GM23338 (cell line): Measurements from ENCODE around the gene TENM4. TPM values are rescaled to one million over a fixed set of nuclear protein-coding genes. Genes with fewer than 3 reads are reported as not detected.

Source experiments
- ATAC-seq: fragments of 200-7000 bp; cut with Tn5 transposase; 3 replicates; pipeline ENCODE4 v1.9.1; 2020
- DNase-seq: peaks from one replicate; pipeline ENCODE4 v3.0.0-alpha.2; 2015; ENCODE audit warnings: low spot score
- H2AFZ ChIP-seq: fragments of 200-600 bp; sonication (generic); 2 replicates; pipeline ENCODE4 v1.8.0; 2016; ENCODE audit warnings: antibody characterized with exemption, mild to moderate bottlenecking, moderate library complexity
- H3F3A ChIP-seq: fragments of 200-600 bp; sonication (generic); replicated peaks from 2 replicates; pipeline ENCODE4 v1.8.0; 2017; ENCODE audit warnings: antibody characterized with exemption, mixed run types, low read depth
- H3K27ac ChIP-seq: fragments of 200-600 bp; sonication (generic); 2 replicates; pipeline ENCODE4 v1.6.1; 2016; ENCODE audit warnings: low read depth
- H3K27me3 ChIP-seq: fragments of 200-600 bp; sonication (generic); 2 replicates; pipeline ENCODE4 v1.8.0; 2016; ENCODE audit warnings: mild to moderate bottlenecking, mixed run types, moderate library complexity; ENCODE audit not compliant: insufficient read depth
- H3K36me3 ChIP-seq: fragments of 200-600 bp; sonication (generic); 2 replicates; pipeline ENCODE4 v1.8.0; 2016; ENCODE audit warnings: mild to moderate bottlenecking; ENCODE audit not compliant: insufficient read depth
- H3K4me1 ChIP-seq: fragments of 200-600 bp; sonication (generic); 2 replicates; pipeline ENCODE4 v1.8.0; 2016; ENCODE audit warnings: mild to moderate bottlenecking, moderate library complexity; ENCODE audit not compliant: insufficient read depth
- H3K4me2 ChIP-seq: fragments of 200-600 bp; sonication (generic); 2 replicates; pipeline ENCODE4 v1.7.1; 2017; ENCODE audit warnings: mixed run types
- H3K4me3 ChIP-seq: fragments of 200-600 bp; sonication (generic); 2 replicates; pipeline ENCODE4 v1.6.1; 2016; ENCODE audit warnings: mixed run types
- H3K79me2 ChIP-seq: fragments of 200-600 bp; sonication (generic); replicated peaks from 2 replicates; pipeline ENCODE4 v1.8.0; 2017; ENCODE audit warnings: mild to moderate bottlenecking; ENCODE audit not compliant: insufficient read depth
- H3K9me2 ChIP-seq: fragments of 200-600 bp; sonication (generic); 2 replicates; pipeline ENCODE4 v1.8.0; 2017; ENCODE audit not compliant: insufficient read depth
- H4K20me1 ChIP-seq: fragments of 200-600 bp; sonication (generic); replicated peaks from 2 replicates; pipeline ENCODE4 v1.8.0; 2017; ENCODE audit warnings: mild to moderate bottlenecking; ENCODE audit not compliant: insufficient read depth
- H3K27ac Mint-ChIP-seq: 2 replicates; pipeline ENCODE4 v1.8.0; 2020; ENCODE audit warnings: inconsistent platforms, mild to moderate bottlenecking, moderate library complexity, mixed read lengths
- H3K27me3 Mint-ChIP-seq: 3 replicates; pipeline ENCODE4 v1.8.0; 2022; ENCODE audit warnings: low read depth, mild to moderate bottlenecking, moderate library complexity, mixed read lengths, inconsistent platforms; ENCODE audit not compliant: insufficient read depth, poor library complexity
- H3K36me3 Mint-ChIP-seq: 3 replicates; pipeline ENCODE4 v1.8.0; 2021; ENCODE audit warnings: low read depth, mild to moderate bottlenecking, inconsistent platforms, moderate library complexity, mixed read lengths
- H3K4me1 Mint-ChIP-seq: 3 replicates; pipeline ENCODE4 v1.8.0; 2020; ENCODE audit warnings: mild to moderate bottlenecking, inconsistent platforms, mixed read lengths
- H3K4me3 Mint-ChIP-seq: 3 replicates; pipeline ENCODE4 v1.8.0; 2021; ENCODE audit warnings: moderate library complexity, mild to moderate bottlenecking, inconsistent platforms, mixed read lengths
- H3K9me3 Mint-ChIP-seq: 3 replicates; pipeline ENCODE4 v1.8.0; 2020; ENCODE audit warnings: moderate library complexity, mild to moderate bottlenecking, inconsistent platforms, mixed read lengths
- CREB1 ChIP-seq: fragments of 250-450 bp; sonication (Bioruptor Pico); IDR thresholded peaks from 2 replicates; pipeline ENCODE4 v1.5.0; 2020; ENCODE audit warnings: low read depth, mild to moderate bottlenecking, moderate library complexity
- CTCF ChIP-seq, 2 experiments: fragments of 200-600 bp in 1 of 2; sonication (generic) in 1 of 2; conservative IDR thresholded peaks; 2 replicates each; pipeline versions ENCODE4 v1.5.1 to v1.6.1; 2016 to 2017; ENCODE audit warnings: antibody characterized with exemption in 2 of 2, low read depth in 2 of 2, mild to moderate bottlenecking in 2 of 2, moderate library complexity in 1 of 2
- ETS1 ChIP-seq: IDR thresholded peaks from 2 replicates; pipeline ENCODE4 v1.6.1; 2016; ENCODE audit warnings: antibody characterized with exemption
- EZH2 ChIP-seq: fragments of 200-600 bp; sonication (generic); IDR thresholded peaks from one replicate; pipeline ENCODE4 v1.8.0; 2017; ENCODE audit warnings: antibody characterized with exemption, mild to moderate bottlenecking, low read depth; ENCODE audit not compliant: unreplicated experiment
- EZH2phosphoT487 ChIP-seq: fragments of 200-600 bp; sonication (generic); IDR thresholded peaks from one replicate; pipeline ENCODE4 v1.8.1; 2018; ENCODE audit warnings: antibody characterized with exemption; ENCODE audit not compliant: unreplicated experiment
- JUNB ChIP-seq: IDR thresholded peaks from one replicate; pipeline ENCODE4 v1.6.1; 2016; ENCODE audit warnings: antibody characterized with exemption; ENCODE audit not compliant: unreplicated experiment
- NANOG ChIP-seq: IDR thresholded peaks from 2 replicates; pipeline ENCODE4 v1.6.1; 2016; ENCODE audit warnings: antibody characterized with exemption, borderline replicate concordance
- REST ChIP-seq: IDR thresholded peaks from one replicate; pipeline ENCODE4 v1.6.1; 2018; ENCODE audit warnings: antibody characterized with exemption; ENCODE audit not compliant: unreplicated experiment
- ZNF114 ChIP-seq: fragments of 250-450 bp; sonication (Bioruptor Pico); IDR thresholded peaks from 2 replicates; pipeline ENCODE4 v1.5.0; 2020; ENCODE audit warnings: mild to moderate bottlenecking, moderate library complexity
- ZNF331 ChIP-seq: fragments of 250-450 bp; sonication (Bioruptor Pico); IDR thresholded peaks from 2 replicates; pipeline ENCODE4 v1.5.0; 2020; ENCODE audit warnings: low read depth, mild to moderate bottlenecking, moderate library complexity
- polyA plus RNA-seq: library from polyadenylated mRNA; unstranded; fragments of >200 nt; fragmentation: Nextera tagmentation; extraction: Ambion mirVana; gene quantifications from 2 replicates; pipeline ENCODE4 v1.2.1, GENCODE V29; 2016
- total RNA-seq: library from RNA; depleted of rRNA; stranded (reverse); fragments of >200 nt; shearing (Covaris generic); gene quantifications from 2 replicates; pipeline ENCODE4 v1.2.3, GENCODE V29; 2014

Gene TENM4
- total and polyA plus RNA-seq, 2 experiments from 2014 or later = 7.3 TPM

GRCh38 chr11:78922859-78923625 lies 517.8 kb downstream of the TENM4 start (continued):
- TF ChIP-seq ETS1 = no peak

GRCh38 chr11:78921509-78921908 lies 519.3 kb downstream of the TENM4 start:
- no peaks in the 10 kb centered on the region for H3K36me3 ChIP-seq
- H2AFZ ChIP-seq = no peak overlapping the region
- Mint-ChIP-seq H3K27ac (no peak overlapping the region), H3K36me3 (no peaks in the 10 kb centered on the region), H3K4me3 (no peak overlapping the region), H3K4me1 (peaks cover 4% of the 10 kb centered on the region; the same call in 2 of the 3 replicates), H3K27me3 (peaks cover 2% of the 10 kb centered on the region), H3K9me3 (no peaks in the 10 kb centered on the region)
- H4K20me1 ChIP-seq = no peaks in the 10 kb centered on the region; the same call in 1 of the 2 replicates
- H3K9me2 ChIP-seq = peaks cover 2% of the 10 kb centered on the region; the same call in 1 of the 2 replicates
- no peak for DNase-seq
- H3K27ac ChIP-seq = no peak overlapping the region
- no peaks in the 10 kb centered on the region for H3K4me1 ChIP-seq
- no peak for ATAC-seq
- no peak overlapping the region for H3K4me3 ChIP-seq
- peaks cover 7% of the 10 kb centered on the region for H3K27me3 ChIP-seq
- no peaks in the 10 kb centered on the region for H3K79me2 ChIP-seq
- no peaks in the 10 kb centered on the region for H3F3A ChIP-seq
- no peak overlapping the region for H3K4me2 ChIP-seq
- TF ChIP-seq CTCF (conservative IDR thresholded peaks at IDR 0.05; ENCODE audit: low read depth in 2 of 2) (no peak), EZH2phosphoT487 (no peak), JUNB (no peak), ZNF114 (CRISPR knock-in tag) (no peak), CREB1 (CRISPR knock-in tag) (no peak), REST (no peak), NANOG (no peak), ETS1 (no peak), ZNF331 (CRISPR knock-in tag) (no peak), EZH2 (no peak)
